BLaER1 (cell line): ENCODE results near the gene RNASE2.
"Not testable (repeated sequence)": the region's sequence is repeated elsewhere in the genome, so short reads cannot be mapped to it uniquely, and the experiment has no call there.

Experiments used
- H3K27ac ChIP-seq: shearing (Covaris generic); formaldehyde crosslinking; 2 replicates; pipeline ENCODE4 v1.8.1; 2022
- H3K27me3 ChIP-seq: shearing (Covaris generic); formaldehyde crosslinking; 2 replicates; pipeline ENCODE4 v1.8.1; 2022
- H3K36me3 ChIP-seq: shearing (Covaris generic); formaldehyde crosslinking; 2 replicates; pipeline ENCODE4 v1.8.1; 2022
- H3K4me1 ChIP-seq: shearing (Covaris generic); formaldehyde crosslinking; 2 replicates; pipeline ENCODE4 v1.8.1; 2022
- H3K4me2 ChIP-seq: shearing (Covaris generic); formaldehyde crosslinking; 2 replicates; pipeline ENCODE4 v1.8.1; 2022
- H3K4me3 ChIP-seq: shearing (Covaris generic); formaldehyde crosslinking; 2 replicates; pipeline ENCODE4 v1.8.1; 2022
- H3K9ac ChIP-seq: shearing (Covaris generic); formaldehyde crosslinking; 2 replicates; pipeline ENCODE4 v1.8.1; 2022
- H3K9me3 ChIP-seq: shearing (Covaris generic); formaldehyde crosslinking; 2 replicates; pipeline ENCODE4 v1.8.1; 2022
- H4K20me1 ChIP-seq: shearing (Covaris generic); formaldehyde crosslinking; 2 replicates; pipeline ENCODE4 v1.8.1; 2022
- Cebpa-rat ChIP-seq: shearing (Covaris generic); IDR thresholded peaks from 2 replicates; pipeline ENCODE4 v1.8.1; 2022

The RNASE2 gene

DNA sequence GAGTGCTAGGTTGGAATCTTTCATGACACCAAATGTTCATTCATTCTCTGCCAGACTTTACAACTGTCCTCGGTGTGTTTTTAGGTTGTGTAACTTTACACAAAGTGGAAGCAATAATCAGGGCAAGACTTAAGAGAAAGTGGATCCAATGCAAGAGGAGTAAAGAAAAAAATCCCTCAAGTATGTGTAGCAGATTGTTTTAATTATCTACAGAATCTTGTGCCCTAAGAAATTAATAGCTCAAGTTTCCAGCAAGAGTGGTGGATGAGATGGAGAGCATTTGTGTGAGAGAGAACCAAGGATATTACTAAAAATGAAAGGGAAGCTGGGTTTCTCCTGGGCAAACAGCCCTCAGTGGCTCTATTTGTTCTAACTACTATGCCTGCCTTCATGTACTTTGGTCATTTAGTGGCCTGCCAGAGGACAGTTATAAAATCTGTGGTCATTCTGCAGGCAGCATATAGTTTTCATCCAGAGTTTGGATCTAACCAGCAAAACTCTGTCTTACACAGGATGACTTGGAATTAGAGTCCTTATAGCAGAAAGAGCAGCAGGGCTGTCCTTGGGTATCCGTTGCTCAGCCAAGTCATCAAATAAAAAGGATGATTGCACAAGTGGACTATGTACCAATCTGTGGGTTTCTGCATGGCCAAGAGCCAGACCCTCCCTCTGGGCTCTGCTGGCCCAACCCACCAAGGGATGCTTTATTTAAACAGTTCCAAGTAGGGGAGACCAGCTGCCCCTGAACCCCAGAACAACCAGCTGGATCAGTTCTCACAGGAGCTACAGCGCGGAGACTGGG is at the start of gene RNASE2:
Gene RNASE2, plus strand, starts transcription at position 752 of the 802 bp plus-strand sequence. CDS start 285 bp downstream, outside the sequence.
- not testable (repeated sequence) for H4K20me1 ChIP-seq, H3K36me3 ChIP-seq, H3K4me1 ChIP-seq, H3K4me2 ChIP-seq, H3K4me3 ChIP-seq, H3K27me3 ChIP-seq, H3K27ac ChIP-seq, H3K9ac ChIP-seq, H3K9me3 ChIP-seq

DNA sequence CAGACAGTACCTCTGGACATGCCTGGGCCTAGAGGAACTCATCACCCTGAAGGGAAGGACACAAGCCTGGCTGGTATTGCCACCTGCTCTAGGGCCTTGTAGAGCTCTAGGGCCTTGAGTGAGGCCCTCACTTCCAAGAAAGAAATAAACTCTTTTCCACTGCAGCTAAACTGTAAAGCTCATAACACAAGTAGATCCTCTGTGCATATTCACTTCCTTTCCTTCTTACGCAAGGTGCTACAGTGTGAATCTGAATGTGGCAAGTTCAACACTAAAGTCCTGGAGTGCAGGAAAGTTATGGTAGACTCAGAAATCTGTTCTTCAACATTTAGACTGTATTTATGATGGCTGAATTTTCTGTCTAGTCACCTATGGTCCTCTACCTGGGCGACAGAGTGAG is 49.6 kb upstream of the RNASE2 start:
- H3K9ac ChIP-seq, result no peak overlapping the region
- H3K4me1 ChIP-seq, result no peaks in the 10 kb centered on the region
- no peak overlapping the region for H3K27ac ChIP-seq
- no peak overlapping the region for H3K4me3 ChIP-seq
- no peaks in the 10 kb centered on the region for H3K36me3 ChIP-seq
- no peak for TF ChIP-seq Cebpa-rat
- H3K9me3 ChIP-seq, result 0 out of 2 replicates have a peak, but pooled peaks cover 3% of the 10 kb centered on the region
- no peak overlapping the region for H3K4me2 ChIP-seq
- no peaks in the 10 kb centered on the region for H4K20me1 ChIP-seq
- no peaks in the 10 kb centered on the region for H3K27me3 ChIP-seq

DNA sequence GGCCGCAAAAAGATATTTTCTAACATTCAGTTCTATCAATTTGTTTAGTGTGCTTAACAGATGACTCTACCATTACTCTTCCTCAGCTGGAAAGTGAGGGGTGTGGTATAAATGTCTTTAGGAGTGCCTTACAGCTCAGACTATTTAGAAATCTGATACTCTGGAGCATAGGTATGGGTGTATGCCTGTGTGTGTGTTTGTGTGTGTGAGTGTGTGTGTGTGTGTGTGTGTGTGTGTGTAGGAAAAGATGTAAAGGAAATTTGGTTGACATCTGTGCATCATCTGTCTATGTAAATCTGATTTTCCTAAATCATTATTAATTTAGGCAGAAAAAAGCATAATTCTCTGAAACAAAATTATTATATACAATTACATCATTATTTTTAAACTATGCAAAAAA is 48.1 kb upstream of the RNASE2 start:
- no peak for TF ChIP-seq Cebpa-rat
- H3K9ac ChIP-seq, result no peak overlapping the region
- H3K4me3 ChIP-seq, result no peak overlapping the region
- H3K36me3 ChIP-seq, result no peaks in the 10 kb centered on the region
- no peaks in the 10 kb centered on the region for H3K27me3 ChIP-seq
- 0 out of 2 replicates have a peak, but pooled peaks cover 4% of the 10 kb centered on the region for H3K9me3 ChIP-seq
- H3K4me1 ChIP-seq, result no peaks in the 10 kb centered on the region
- no peak overlapping the region for H3K27ac ChIP-seq
- no peaks in the 10 kb centered on the region for H4K20me1 ChIP-seq
- H3K4me2 ChIP-seq, result no peak overlapping the region

DNA sequence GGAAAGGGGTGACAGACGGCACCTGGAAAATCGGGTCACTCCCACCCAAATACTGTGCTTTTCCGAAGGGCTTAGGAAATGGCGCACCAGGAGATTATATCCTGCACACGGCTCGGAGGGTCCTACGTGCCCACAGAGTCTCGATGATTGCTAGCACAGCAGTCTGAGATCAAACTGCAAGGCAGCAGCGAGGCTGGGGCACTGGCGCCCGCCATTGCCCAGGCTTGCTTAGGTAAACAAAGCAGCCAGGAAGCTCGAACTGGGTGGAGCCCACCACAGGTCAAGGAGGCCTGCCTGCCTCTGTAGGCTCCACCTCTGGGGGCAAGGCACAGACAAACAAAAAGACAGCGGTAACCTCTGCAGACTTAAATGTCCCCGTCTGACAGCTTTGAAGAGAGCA is 44.5 kb upstream of the RNASE2 start:
- not testable (repeated sequence) for H3K27ac ChIP-seq, H3K4me2 ChIP-seq, H3K36me3 ChIP-seq

GRCh38 chr14:20919038-20919756 is 36.1 kb upstream of the RNASE2 start:
- TF ChIP-seq Cebpa-rat, result peak; percentile 78
- H4K20me1 ChIP-seq, H3K9ac ChIP-seq, H3K27me3 ChIP-seq, H3K4me2 ChIP-seq, H3K4me1 ChIP-seq, H3K4me3 ChIP-seq, H3K36me3 ChIP-seq, H3K27ac ChIP-seq, H3K9me3 ChIP-seq: not testable (repeated sequence)

More for the DNA sequence above, 44.5 kb upstream of the RNASE2 start:
- H4K20me1 ChIP-seq, H3K9me3 ChIP-seq, H3K9ac ChIP-seq, H3K4me1 ChIP-seq, H3K4me3 ChIP-seq, H3K27me3 ChIP-seq: not testable (repeated sequence)

GRCh38 chr14:20923766-20924297 is 31.5 kb upstream of the RNASE2 start:
- not testable (repeated sequence) for H3K27me3 ChIP-seq

DNA sequence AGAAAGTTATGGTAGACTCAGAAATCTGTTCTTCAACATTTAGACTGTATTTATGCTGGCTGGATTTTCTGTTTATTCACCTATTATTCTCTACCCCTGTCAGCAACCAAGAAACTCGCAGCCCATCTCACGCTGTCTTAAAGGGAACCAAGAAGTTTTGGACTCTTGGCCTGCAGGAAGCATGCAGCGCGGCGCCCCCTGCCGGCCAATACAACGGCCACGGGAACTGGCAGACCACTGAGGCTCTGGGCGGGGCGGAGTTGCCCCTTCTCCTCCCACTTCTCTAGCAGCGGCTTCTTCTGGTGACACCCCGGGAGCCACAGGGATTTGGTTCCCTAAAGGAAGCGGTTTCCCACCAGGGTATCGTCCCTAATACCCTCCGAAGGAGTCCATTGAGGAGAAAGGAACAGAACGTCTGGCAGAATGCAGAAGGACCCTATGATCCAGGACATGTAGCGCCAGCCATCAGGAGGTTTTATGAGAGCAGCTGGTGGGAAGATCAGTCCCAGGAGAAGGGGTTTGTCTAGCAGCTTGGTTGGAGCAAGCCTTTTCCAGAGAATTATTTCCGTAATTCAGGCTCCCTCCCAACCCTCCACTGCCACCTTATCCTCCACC is 21.0 kb upstream of the RNASE2 start:
- H3K9me3 ChIP-seq, result no peaks in the 10 kb centered on the region
- no peak overlapping the region for H3K4me3 ChIP-seq
- no peak overlapping the region for H3K9ac ChIP-seq
- H3K27me3 ChIP-seq, result no peaks in the 10 kb centered on the region
- H3K4me1 ChIP-seq, result no peaks in the 10 kb centered on the region
- H3K36me3 ChIP-seq, result no peaks in the 10 kb centered on the region
- no peaks in the 10 kb centered on the region for H4K20me1 ChIP-seq
- H3K27ac ChIP-seq, result no peak overlapping the region
- no peak for TF ChIP-seq Cebpa-rat
- H3K4me2 ChIP-seq, result no peak overlapping the region

More at GRCh38 chr14:20923766-20924297, 31.5 kb upstream of the RNASE2 start:
- H3K27ac ChIP-seq, H3K4me2 ChIP-seq, H4K20me1 ChIP-seq, H3K4me3 ChIP-seq, H3K36me3 ChIP-seq, H3K4me1 ChIP-seq, H3K9ac ChIP-seq: not testable (repeated sequence)
- peaks cover 21% of the 10 kb centered on the region for H3K9me3 ChIP-seq

DNA sequence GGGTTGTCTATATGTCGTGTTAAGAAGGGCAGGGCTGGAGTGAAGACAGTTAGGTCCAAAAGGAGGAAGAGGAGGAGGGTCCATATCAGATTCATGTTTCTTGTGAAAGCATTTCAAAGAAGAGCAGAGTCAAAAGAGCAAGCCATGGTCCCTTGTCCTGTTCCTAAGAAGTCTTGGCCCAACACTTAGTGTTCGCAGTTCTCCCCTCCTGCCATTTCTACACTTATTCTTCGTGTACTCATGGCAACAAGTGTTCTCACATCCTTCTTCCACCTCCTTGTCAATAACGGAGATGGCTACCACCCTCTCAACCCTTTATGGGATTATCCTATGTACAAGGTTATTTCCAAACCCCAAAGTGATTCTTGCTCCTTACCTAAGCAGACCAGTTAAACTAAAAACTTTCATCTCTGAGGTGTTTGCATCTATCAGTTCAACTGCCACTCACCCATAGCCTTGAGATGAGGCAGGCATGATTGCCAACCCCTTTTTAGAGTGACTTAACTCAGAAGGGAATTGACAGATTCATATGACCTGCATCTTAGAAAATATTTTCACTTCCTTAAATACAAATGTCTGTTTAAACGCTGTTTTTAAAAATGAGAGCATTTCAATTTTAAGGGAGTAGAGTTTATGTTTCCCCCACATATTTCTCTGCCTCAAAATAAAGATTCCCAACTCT is 19.8 kb upstream of the RNASE2 start:
- H3K27ac ChIP-seq, result no peak overlapping the region
- no peak for TF ChIP-seq Cebpa-rat
- no peaks in the 10 kb centered on the region for H3K4me1 ChIP-seq
- no peak overlapping the region for H3K9ac ChIP-seq
- no peaks in the 10 kb centered on the region for H3K27me3 ChIP-seq
- H3K36me3 ChIP-seq, result no peaks in the 10 kb centered on the region
- H3K4me2 ChIP-seq, result no peak overlapping the region
- no peak overlapping the region for H3K4me3 ChIP-seq
- H3K9me3 ChIP-seq, result no peaks in the 10 kb centered on the region
- H4K20me1 ChIP-seq, result no peaks in the 10 kb centered on the region

- H3K4me3 ChIP-seq, H3K9me3 ChIP-seq, H3K36me3 ChIP-seq, H3K4me2 ChIP-seq, H3K27ac ChIP-seq, H3K27me3 ChIP-seq, H4K20me1 ChIP-seq, H3K9ac ChIP-seq, H3K4me1 ChIP-seq: not testable (repeated sequence)
Measured at GRCh38 chr14:20945146-20945545, 10.1 kb upstream of the RNASE2 start.

- not testable (repeated sequence) for H3K4me2 ChIP-seq, H3K9ac ChIP-seq, H3K27ac ChIP-seq, H3K27me3 ChIP-seq, H3K4me1 ChIP-seq, H3K4me3 ChIP-seq, H3K36me3 ChIP-seq, H3K9me3 ChIP-seq, H4K20me1 ChIP-seq
Measured at GRCh38 chr14:20946707-20947106, 8.6 kb upstream of the RNASE2 start.

DNA sequence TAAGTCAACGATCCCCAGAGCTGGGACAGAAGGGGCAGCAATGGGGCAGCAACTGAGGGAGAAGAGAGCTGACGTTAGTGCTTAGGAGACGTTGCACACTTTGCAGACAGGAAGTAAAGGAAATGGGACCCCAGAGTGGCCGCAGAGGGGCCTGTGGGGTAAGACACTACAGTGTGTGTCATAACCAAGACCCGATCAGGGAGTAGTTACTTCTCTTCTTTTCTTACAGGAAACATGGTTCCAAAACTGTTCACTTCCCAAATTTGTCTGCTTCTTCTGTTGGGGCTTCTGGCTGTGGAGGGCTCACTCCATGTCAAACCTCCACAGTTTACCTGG is 219 bp downstream of the RNASE2 start:
- H3K27ac ChIP-seq, H4K20me1 ChIP-seq, H3K4me3 ChIP-seq, H3K36me3 ChIP-seq, H3K9ac ChIP-seq, H3K4me1 ChIP-seq, H3K9me3 ChIP-seq, H3K27me3 ChIP-seq, H3K4me2 ChIP-seq: not testable (repeated sequence)
